Cardiac muscle cell (in vitro differentiated cells and primary cell): ENCODE measurements around the gene PEPD. TPM values are rescaled to one million over a fixed set of nuclear protein-coding genes. Genes with fewer than 3 reads are reported as not detected.
A peak's percentile ranks its signal among the peaks of the same experiment; 100 is the strongest.
"Not testable (repeated sequence)": the region's sequence is repeated elsewhere in the genome, so short reads cannot be mapped to it uniquely, and the experiment has no call there.

Experiments used
- DNase-seq, 2 donors: peaks; one replicate each; pipeline versions ENCODE4 v3.0.0 to v3.0.0-alpha.2; 2010 to 2017; ENCODE audit warnings: low read depth in 1 of 2, low spot score in 1 of 2
- H3K27ac ChIP-seq: fragments of 200-600 bp; sonication (generic); 2 replicates; pipeline ENCODE4 v1.5.1; 2016
- H3K27me3 ChIP-seq: fragments of 200-600 bp; sonication (generic); 2 replicates; pipeline ENCODE4 v1.6.0; 2016; ENCODE audit warnings: control low read depth
- H3K36me3 ChIP-seq: fragments of 200-600 bp; sonication (generic); 2 replicates; pipeline ENCODE4 v1.5.1; 2016; ENCODE audit warnings: control low read depth
- H3K4me1 ChIP-seq: fragments of 200-600 bp; sonication (generic); 2 replicates; pipeline ENCODE4 v1.8.1; 2017; ENCODE audit warnings: low read depth, mild to moderate bottlenecking, mixed run types
- H3K4me3 ChIP-seq: fragments of 200-600 bp; sonication (generic); 2 replicates; pipeline ENCODE4 v1.5.1; 2016; ENCODE audit warnings: mild to moderate bottlenecking
- H3K9me3 ChIP-seq: fragments of 200-600 bp; sonication (generic); 2 replicates; pipeline ENCODE4 v1.5.1; 2017; ENCODE audit warnings: low read depth, mild to moderate bottlenecking, control low read depth
- CTCF ChIP-seq: IDR thresholded peaks from 2 replicates; pipeline ENCODE4 v1.5.1; 2012; ENCODE audit warnings: low read depth, mild to moderate bottlenecking, low read length
- polyA plus RNA-seq: library from polyadenylated mRNA; unstranded; fragments of >200 nt; fragmentation: Nextera tagmentation; extraction: Ambion mirVana; gene quantifications from 2 replicates; pipeline ENCODE4 v1.2.1, GENCODE V29; 2016
- total RNA-seq: library from RNA; depleted of rRNA; stranded (reverse); fragments of >200 nt; gene quantifications from 2 replicates; pipeline ENCODE4 v1.2.3, GENCODE V29; 2016

Gene PEPD
- total RNA-seq, result 40.3 and 66.9 TPM in 2 replicates
- polyA plus RNA-seq, result 46.6 and 80.6 TPM in 2 replicates

DNA sequence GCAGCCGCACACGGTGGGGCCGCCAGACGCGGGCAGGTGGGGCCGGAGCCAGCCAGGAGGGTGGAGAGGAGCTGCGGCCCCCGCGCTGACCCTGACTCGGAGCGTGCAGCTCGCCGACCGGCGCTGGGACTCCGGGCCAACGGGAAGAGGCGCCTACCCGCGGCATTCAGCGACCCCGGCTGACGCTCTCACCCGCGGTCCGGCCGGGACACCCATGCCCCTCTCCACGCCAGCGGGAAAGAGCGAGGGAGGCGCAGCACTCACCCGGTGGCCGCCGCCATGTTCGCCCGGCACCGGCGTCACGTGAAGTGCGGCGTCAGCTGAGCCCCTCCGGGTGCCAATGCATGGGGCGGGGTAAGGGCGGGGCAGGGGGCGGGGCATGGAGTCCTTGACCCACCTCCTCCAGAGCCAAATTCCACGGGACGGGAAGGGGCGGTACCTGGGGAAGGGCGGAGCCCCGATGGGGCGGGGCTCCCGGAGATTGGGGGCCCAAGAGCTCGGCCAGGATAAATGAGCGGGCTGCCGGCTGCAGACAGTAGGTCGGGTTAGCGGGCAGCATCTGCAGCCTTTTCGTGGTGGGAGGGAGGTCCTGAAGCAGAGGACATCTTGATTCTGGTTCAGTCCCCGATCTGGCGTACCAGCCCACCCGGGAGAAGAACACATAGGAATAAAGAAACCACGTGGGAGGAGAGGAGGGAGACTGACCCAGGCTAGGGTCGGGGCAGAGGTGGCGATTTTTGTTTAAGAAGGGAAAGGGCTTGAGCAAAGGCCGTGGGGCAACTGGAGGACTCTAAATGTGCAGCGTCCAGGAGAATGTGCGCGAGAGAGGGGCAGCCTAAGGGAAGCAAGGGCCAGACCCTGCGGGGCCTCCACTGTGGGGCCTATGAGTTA, at the start of gene PEPD:
Gene PEPD, minus strand, starts transcription at position 312 of the 891 bp plus-strand sequence. Its CDS starts 31 bp downstream, at position 281.
- no peak for TF ChIP-seq CTCF
- Histone ChIP-seq H3K27ac (no peak within 1 kb of the TSS), H3K4me1 (no peaks in the 10 kb centered on the region), H3K27me3 (no peaks in the 10 kb centered on the region), H3K9me3 (no peaks in the 10 kb centered on the region), H3K36me3 (no peaks in the 10 kb centered on the region), H3K4me3 (peak within 1 kb of the TSS; percentile 90)
- DNase-seq, result peak; percentile 93 to 95

DNA sequence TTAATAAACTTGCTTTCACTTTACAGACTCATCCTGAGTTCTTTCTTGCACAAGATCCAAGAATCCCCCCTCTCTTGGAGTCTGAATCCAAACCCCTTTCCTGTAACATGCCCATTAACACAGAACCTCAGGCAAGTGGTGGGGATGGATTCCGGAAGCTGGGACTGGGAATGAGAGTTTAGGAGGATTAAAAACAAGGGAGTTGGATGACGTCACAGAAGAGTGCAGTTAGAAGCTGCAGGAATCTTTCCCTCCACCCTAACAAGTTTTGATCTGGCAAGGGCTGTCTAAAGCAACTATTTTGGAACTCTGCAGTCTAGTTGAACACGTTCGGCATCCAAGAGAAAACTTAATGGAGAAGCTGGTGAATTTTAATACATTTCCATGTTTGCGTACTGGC, 48.2 kb upstream of the PEPD start:
- no peak overlapping the region for H3K27ac ChIP-seq

DNA sequence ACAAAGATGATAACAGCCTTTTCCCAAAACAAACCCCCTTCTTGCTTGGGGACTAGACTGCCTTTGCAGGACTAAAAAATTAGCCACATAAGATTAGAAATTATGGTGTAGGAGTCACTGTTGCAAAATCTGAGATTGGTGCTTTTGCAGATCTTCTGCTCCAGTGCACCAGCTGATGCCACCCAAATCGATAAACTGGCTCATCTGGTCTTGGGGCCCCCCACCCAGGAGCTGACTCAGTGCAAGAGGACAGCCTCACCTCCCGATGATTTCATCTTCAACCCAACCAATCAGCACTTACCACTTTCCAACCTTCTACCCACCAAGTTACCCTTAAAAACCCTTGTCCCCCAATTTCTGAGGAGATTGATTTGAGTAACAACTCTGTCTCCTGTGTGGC, 47.1 kb upstream of the PEPD start:
- DNase-seq, result no peak
- no peak for TF ChIP-seq CTCF
- H3K27ac ChIP-seq, result no peak overlapping the region
- no peak overlapping the region for H3K4me3 ChIP-seq
- no peaks in the 10 kb centered on the region for H3K36me3 ChIP-seq
- no peaks in the 10 kb centered on the region for H3K4me1 ChIP-seq
- H3K9me3 ChIP-seq, result no peaks in the 10 kb centered on the region
- H3K27me3 ChIP-seq, result no peaks in the 10 kb centered on the region

More for the DNA sequence above, 48.2 kb upstream of the PEPD start:
- no peak for DNase-seq
- no peaks in the 10 kb centered on the region for H3K4me1 ChIP-seq
- no peaks in the 10 kb centered on the region for H3K36me3 ChIP-seq
- no peak for TF ChIP-seq CTCF
- no peaks in the 10 kb centered on the region for H3K9me3 ChIP-seq
- H3K27me3 ChIP-seq, result no peaks in the 10 kb centered on the region
- no peak overlapping the region for H3K4me3 ChIP-seq

- H3K4me1 ChIP-seq, result no peaks in the 10 kb centered on the region
- no peak for TF ChIP-seq CTCF
- no peaks in the 10 kb centered on the region for H3K9me3 ChIP-seq
- no peaks in the 10 kb centered on the region for H3K36me3 ChIP-seq
- DNase-seq, result no peak
- H3K4me3 ChIP-seq, result no peak overlapping the region
- H3K27ac ChIP-seq, result no peak overlapping the region
- H3K27me3 ChIP-seq, result no peaks in the 10 kb centered on the region
Measured at GRCh38 chr19:33564836-33565338, 43.3 kb upstream of the PEPD start.

DNA sequence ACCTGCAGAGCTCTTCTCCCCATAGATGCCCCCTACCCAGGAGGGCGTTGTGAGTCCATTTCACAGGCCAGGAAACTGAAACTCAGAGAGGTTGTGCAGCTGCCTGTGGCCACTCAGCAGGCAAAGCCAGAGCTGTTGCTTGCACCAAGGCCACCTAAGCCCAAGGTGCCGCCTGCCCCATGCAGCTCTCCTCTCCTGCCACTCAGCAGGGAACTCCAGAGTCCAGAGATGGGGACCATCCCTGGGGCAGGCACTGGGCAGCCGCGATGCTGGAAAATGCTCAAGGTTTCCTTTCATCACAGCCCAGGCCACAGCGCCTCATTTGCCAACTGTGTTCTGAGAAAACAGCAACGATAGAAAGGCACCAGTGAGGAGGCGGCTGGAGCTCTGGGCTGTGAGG, 41.0 kb upstream of the PEPD start:
- no peaks in the 10 kb centered on the region for H3K27me3 ChIP-seq
- no peaks in the 10 kb centered on the region for H3K9me3 ChIP-seq
- no peak overlapping the region for H3K27ac ChIP-seq
- no peak for TF ChIP-seq CTCF
- H3K4me1 ChIP-seq, result no peaks in the 10 kb centered on the region
- no peak for DNase-seq
- no peak overlapping the region for H3K4me3 ChIP-seq
- H3K36me3 ChIP-seq, result no peaks in the 10 kb centered on the region

DNA sequence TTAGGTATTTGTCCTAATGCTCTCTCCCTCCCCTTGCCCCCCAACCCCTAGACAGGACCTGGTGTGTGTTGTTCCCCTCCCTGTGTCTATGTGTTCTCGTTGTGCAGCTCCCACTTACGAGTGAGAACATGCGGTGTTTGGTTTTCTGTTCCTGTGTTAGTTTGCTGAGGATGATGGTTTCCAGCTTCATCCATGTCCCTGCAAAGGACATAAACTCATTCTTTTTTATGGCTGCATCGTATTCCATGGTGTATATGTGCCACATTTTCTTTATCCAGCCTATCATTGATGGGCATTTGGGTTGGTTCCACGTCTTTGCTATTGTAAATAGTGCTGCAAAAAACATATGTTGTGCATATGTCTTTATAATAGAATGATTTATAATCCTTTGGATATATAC, 40.1 kb upstream of the PEPD start:
- not testable (repeated sequence) for H3K4me3 ChIP-seq, DNase-seq, H3K27me3 ChIP-seq, H3K36me3 ChIP-seq, H3K4me1 ChIP-seq, H3K27ac ChIP-seq, H3K9me3 ChIP-seq
